Measurements from ENCODE around the gene SYNM. TPM values are rescaled to one million over a fixed set of nuclear protein-coding genes. Genes with fewer than 3 reads are reported as not detected.

SYNM gene
- total and polyA plus RNA-seq, 2 of the 8 experiments (the other 6 are each of a cell fraction or from before 2014, with no cell fraction given): 0.89 to 2.0 TPM

DNA sequence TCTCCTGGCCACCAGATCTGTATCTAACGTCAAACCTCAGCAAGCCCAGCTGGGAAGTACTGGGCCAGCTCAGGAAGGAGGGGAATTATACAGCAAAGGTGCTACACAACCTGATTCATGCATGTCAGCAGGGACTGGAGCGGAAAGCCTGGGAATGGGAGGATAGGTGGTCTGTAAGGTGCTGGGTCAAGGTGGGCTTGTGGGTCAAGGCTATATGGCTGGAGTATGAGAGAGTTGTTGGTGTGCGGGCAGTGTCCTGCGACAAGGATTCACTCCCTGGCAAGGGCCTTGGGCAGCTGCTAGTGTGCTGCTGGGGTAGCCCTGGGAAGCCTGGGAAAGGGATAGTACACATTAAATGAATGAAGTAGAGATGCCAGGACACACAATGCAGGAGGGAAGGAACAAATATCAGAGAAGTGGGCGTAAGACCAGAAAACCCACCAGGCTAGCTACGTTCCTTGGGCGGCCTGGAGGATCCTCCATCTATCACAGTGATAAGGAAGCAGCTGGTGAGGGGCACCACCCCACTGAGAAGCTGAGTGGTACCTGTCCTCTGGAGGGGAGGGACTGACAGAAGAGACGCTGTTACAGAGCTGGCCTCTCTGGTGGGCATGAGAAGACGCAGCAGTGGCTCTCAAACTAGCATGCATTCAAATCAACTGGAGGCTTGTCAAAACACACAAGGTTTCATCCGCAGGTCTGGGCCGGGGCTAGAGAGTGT is 8.5 kb upstream of the SYNM start:
- no peak overlapping the region for H3K27ac ChIP-seq (ENCODE audit: low read depth, low read length)
- no peak for DNase-seq (ENCODE audit: low read depth in 1 of 2, low spot score in 2 of 2)
- H3K56ac ChIP-seq (replicated peaks; ENCODE audit: insufficient read length, low read depth, low read length): no peak overlapping the region
- TF ChIP-seq YY1 (IDR thresholded peaks at IDR 0.05; ENCODE audit: low read depth, low read length) (no peak), HDAC2 (IDR thresholded peaks at IDR 0.05; ENCODE audit: borderline replicate concordance in 1 of 2, low read depth in 2 of 2, low read length in 2 of 2) (no peak)
- H2BK5ac ChIP-seq (ENCODE audit: low read depth, low read length): no peak overlapping the region
- H3K4me2 ChIP-seq (ENCODE audit: insufficient read depth in 1 of 2, low read depth in 2 of 2, low read length in 2 of 2): no peak overlapping the region
- no peak overlapping the region for H4K91ac ChIP-seq (replicated peaks; ENCODE audit: insufficient read length, low read length)
- H4K5ac ChIP-seq (ENCODE audit: insufficient read length, low read depth, low read length): no peak overlapping the region
- H2BK120ac ChIP-seq (replicated peaks; ENCODE audit: low read depth, low read length): no peak overlapping the region
- POLR2A ChIA-PET (ENCODE audit: partially characterized antibody): no interaction called here
- H3K4me1 ChIP-seq (replicated peaks in 1 of 4; ENCODE audit: control insufficient read depth in 3 of 4, insufficient read depth in 4 of 4, low read length in 3 of 4): peaks cover 0 to 5% (median 1%) of the 10 kb centered on the region in 4 experiments; a peak in 4 of 7 replicates
- no peak overlapping the region; the same call in 1 of the 2 replicates for H2BK15ac ChIP-seq (ENCODE audit: low read length)
- no peak overlapping the region for H3K23ac ChIP-seq (ENCODE audit: insufficient read length)
- H2BK20ac ChIP-seq (ENCODE audit: low read length): no peak overlapping the region
- H3K14ac ChIP-seq (ENCODE audit: insufficient read length): no peak overlapping the region
- H3K27me3 ChIP-seq (replicated peaks in 1 of 4; ENCODE audit: control insufficient read depth in 3 of 4, extremely low read depth in 1 of 4, insufficient read depth in 3 of 4, low read length in 3 of 4): peaks cover 0 to 20% (median 18%) of the 10 kb centered on the region in 4 experiments; a peak in 6 of 7 replicates
- H3K18ac ChIP-seq (ENCODE audit: extremely low read depth, low read length): no peak overlapping the region
- CTCF ChIA-PET (ENCODE audit: partially characterized antibody): interaction anchor here (0.6 to 8.9 kb wide), 5 partner anchors 10 to 632 kb away, joined by 3 to 114 read pairs (median 3); partner anchors contain the start of gene SYNM
- H4K20me1 ChIP-seq (replicated peaks in 1 of 2; ENCODE audit: control insufficient read depth in 1 of 2, insufficient read depth in 2 of 2, low read length in 2 of 2): no peaks in the 10 kb centered on the region
- H3K36me3 ChIP-seq (ENCODE audit: control insufficient read depth in 2 of 4, insufficient read depth in 4 of 4, low read length in 3 of 4): no peaks in the 10 kb centered on the region
- H3K23me2 ChIP-seq (ENCODE audit: low read depth, low read length): no peaks in the 10 kb centered on the region; the same call in 1 of the 2 replicates
- no peak overlapping the region; the same call in 1 of the 2 replicates for H4K8ac ChIP-seq (ENCODE audit: extremely low read depth, insufficient read depth, low read length)
- no peaks in the 10 kb centered on the region for H3K9me3 ChIP-seq (ENCODE audit: insufficient read depth in 2 of 2, low read depth in 1 of 2, low read length in 1 of 2)
- WGBS, 2 experiments (ENCODE audit: extremely low coverage in 1 of 2, insufficient coverage in 1 of 2, insufficient read length in 1 of 2, insufficient replicate concordance in 2 of 2, low coverage in 1 of 2, low lambda C conversion rate in 2 of 2, missing lambda C conversion rate in 1 of 2): 88% methylated on average over 11 of the region's 11 CpGs; no CpG with 5 or more reads in 1 of the 2 experiments
- FAIRE-seq: no peak
- no peaks in the 10 kb centered on the region for H3K79me1 ChIP-seq (ENCODE audit: low read depth, low read length)
- no peak overlapping the region for H3K4me3 ChIP-seq (ENCODE audit: extremely low read depth in 1 of 4, insufficient read depth in 2 of 4, low read depth in 3 of 4, low read length in 4 of 4)
- no peaks in the 10 kb centered on the region for H3K79me2 ChIP-seq (ENCODE audit: control insufficient read depth in 1 of 2, insufficient read depth in 2 of 2, low read length in 2 of 2)
- H2BK12ac ChIP-seq (ENCODE audit: low read depth, low read length): no peak overlapping the region
- H2AFZ ChIP-seq (ENCODE audit: low read length): no peak overlapping the region
- no peak overlapping the region for H2AK5ac ChIP-seq (ENCODE audit: low read depth, low read length)
- H3K9ac ChIP-seq (replicated peaks in 1 of 4; ENCODE audit: extremely low read depth in 1 of 4, low read depth in 3 of 4, low read length in 3 of 4): no peak overlapping the region
- H3K4ac ChIP-seq (replicated peaks; ENCODE audit: insufficient read length, low read depth, low read length): no peak overlapping the region
